GM20000 (cell line): ENCODE data around the gene DPH6.
"Not testable (repeated sequence)": the region's sequence is repeated elsewhere in the genome, so short reads cannot be mapped to it uniquely, and the experiment has no call there.

Source experiments
- DNase-seq: peaks from one replicate; pipeline ENCODE4 v3.0.0; 2012; ENCODE audit warnings: low spot score
- CTCF ChIP-seq: IDR thresholded peaks from 2 replicates; pipeline ENCODE4 v1.5.1; 2012; ENCODE audit warnings: mild to moderate bottlenecking, control low read depth; ENCODE audit errors: extremely low read depth, missing control alignments

DPH6 gene

GRCh38 chr15:35330048-35330695 lies 215.8 kb downstream of the DPH6 start:
- TF ChIP-seq CTCF, result no peak
- no peak for DNase-seq

- no peak for DNase-seq
- no peak for TF ChIP-seq CTCF
Measured at GRCh38 chr15:35329521-35329961, 216.4 kb downstream of the DPH6 start.

- DNase-seq, result not testable (repeated sequence)
Measured at GRCh38 chr15:35328836-35329235, 217.1 kb downstream of the DPH6 start.

GRCh38 chr15:35327789-35328188 lies 218.2 kb downstream of the DPH6 start:
- no peak for DNase-seq
- no peak for TF ChIP-seq CTCF

GRCh38 chr15:35325374-35325941 lies 220.5 kb downstream of the DPH6 start:
- TF ChIP-seq CTCF, result no peak
- no peak for DNase-seq

GRCh38 chr15:35323141-35323540 lies 222.8 kb downstream of the DPH6 start:
- DNase-seq, result no peak
- TF ChIP-seq CTCF, result no peak

GRCh38 chr15:35321926-35322325 lies 224.0 kb downstream of the DPH6 start:
- TF ChIP-seq CTCF, result no peak
- DNase-seq, result no peak

- no peak for DNase-seq
- no peak for TF ChIP-seq CTCF
Measured at GRCh38 chr15:35320911-35321310, 225.1 kb downstream of the DPH6 start.
